ENCODE data around the gene CYP46A1. TPM values are rescaled to one million over a fixed set of nuclear protein-coding genes. Genes with fewer than 3 reads are reported as not detected.

Gene CYP46A1
- total RNA-seq, 2 donors from 2014 or later = 1.3 TPM

GRCh38 chr14:99721792-99722516 is 37.9 kb downstream of the CYP46A1 start:
- peak; percentile 61 for DNase-seq (ENCODE audit: low spot score)
- intact Hi-C loops (cut with DNase I) = no loop called here

- intact Hi-C loops (cut with DNase I) = no loop called here
- DNase-seq (ENCODE audit: low spot score) = no peak
These were observed 38.6 kb downstream of the CYP46A1 start for GRCh38 chr14:99722741-99723140.

- peak; percentile 58 for DNase-seq (ENCODE audit: low spot score)
These were observed 40.2 kb downstream of the CYP46A1 start for GRCh38 chr14:99724196-99724891.

GRCh38 chr14:99724939-99725773 is 41.1 kb downstream of the CYP46A1 start:
- intact Hi-C loops (cut with DNase I) = loop anchor here (5.0 kb wide), 1 partner anchor 162 kb away; no protein-coding TSS in a partner anchor
- DNase-seq (ENCODE audit: low spot score) = peak; percentile 69

More at GRCh38 chr14:99724196-99724891, 40.2 kb downstream of the CYP46A1 start:
- intact Hi-C loops (cut with DNase I) = no loop called here

GRCh38 chr14:99725774-99726537 is 41.9 kb downstream of the CYP46A1 start:
- peak; percentile 44 for DNase-seq (ENCODE audit: low spot score)
- intact Hi-C loops (cut with DNase I) = loop anchor here (5.0 kb wide), 1 partner anchor 161 kb away; no protein-coding TSS in a partner anchor

GRCh38 chr14:99726538-99727095 is 42.5 kb downstream of the CYP46A1 start:
- peak; percentile 74 for DNase-seq (ENCODE audit: low spot score)
- intact Hi-C loops (cut with DNase I) = loop anchor here (5.0 kb wide), 1 partner anchor 161 kb away; no protein-coding TSS in a partner anchor

- DNase-seq (ENCODE audit: low spot score) = peak; percentile 61
- intact Hi-C loops (cut with DNase I) = loop anchor here (5.0 kb wide), 1 partner anchor 160 kb away; no protein-coding TSS in a partner anchor
These were observed 43.2 kb downstream of the CYP46A1 start for GRCh38 chr14:99727096-99727870.

- intact Hi-C loops (cut with DNase I) = loop anchor here (5.0 kb wide), 1 partner anchor 159 kb away; no protein-coding TSS in a partner anchor
These were observed 44.3 kb downstream of the CYP46A1 start for GRCh38 chr14:99728231-99728920.

GRCh38 chr14:99728981-99729451 is 44.9 kb downstream of the CYP46A1 start:
- intact Hi-C loops (cut with DNase I) = loop anchor here (5.0 kb wide), 1 partner anchor 158 kb away; no protein-coding TSS in a partner anchor
- DNase-seq (ENCODE audit: low spot score) = peak; percentile 47

More at GRCh38 chr14:99728231-99728920, 44.3 kb downstream of the CYP46A1 start:
- peak; percentile 72 for DNase-seq (ENCODE audit: low spot score)

GRCh38 chr14:99729991-99730875 is 46.1 kb downstream of the CYP46A1 start:
- intact Hi-C loops (cut with DNase I) = loop anchor here (5.0 to 10.0 kb wide), 3 partner anchors 62 to 157 kb away; partner anchors contain the start of gene EML1 (in 1 of the 2)
- peak; percentile 87 for DNase-seq (ENCODE audit: low spot score)

GRCh38 chr14:99730876-99731546 is 46.9 kb downstream of the CYP46A1 start:
- intact Hi-C loops (cut with DNase I) = loop anchor here (5.0 to 10.0 kb wide), 2 partner anchors 61 to 74 kb away; partner anchors contain the start of gene EML1 (in 1 of the 2)
- DNase-seq (ENCODE audit: low spot score) = peak; percentile 74

- intact Hi-C loops (cut with DNase I) = loop anchor here (5.0 to 10.0 kb wide), 2 partner anchors 61 to 73 kb away; partner anchors contain the start of gene EML1 (in 1 of the 2)
- DNase-seq (ENCODE audit: low spot score) = peak; percentile 75
These were observed 47.7 kb downstream of the CYP46A1 start for GRCh38 chr14:99731547-99732435.

GRCh38 chr14:99732436-99733210 is 48.5 kb downstream of the CYP46A1 start:
- intact Hi-C loops (cut with DNase I) = loop anchor here (5.0 to 10.0 kb wide), 2 partner anchors 60 to 72 kb away; partner anchors contain the start of gene EML1 (in 1 of the 2)
- DNase-seq (ENCODE audit: low spot score) = peak; percentile 78
